ENCODE measurements around the gene TUSC2. TPM values are rescaled to one million over a fixed set of nuclear protein-coding genes. Genes with fewer than 3 reads are reported as not detected.

TUSC2 gene
- total and polyA plus RNA-seq, 2 donors (not counting 1 experiment from before 2014, with no cell fraction given), result 13.4 to 15.3 TPM

DNA sequence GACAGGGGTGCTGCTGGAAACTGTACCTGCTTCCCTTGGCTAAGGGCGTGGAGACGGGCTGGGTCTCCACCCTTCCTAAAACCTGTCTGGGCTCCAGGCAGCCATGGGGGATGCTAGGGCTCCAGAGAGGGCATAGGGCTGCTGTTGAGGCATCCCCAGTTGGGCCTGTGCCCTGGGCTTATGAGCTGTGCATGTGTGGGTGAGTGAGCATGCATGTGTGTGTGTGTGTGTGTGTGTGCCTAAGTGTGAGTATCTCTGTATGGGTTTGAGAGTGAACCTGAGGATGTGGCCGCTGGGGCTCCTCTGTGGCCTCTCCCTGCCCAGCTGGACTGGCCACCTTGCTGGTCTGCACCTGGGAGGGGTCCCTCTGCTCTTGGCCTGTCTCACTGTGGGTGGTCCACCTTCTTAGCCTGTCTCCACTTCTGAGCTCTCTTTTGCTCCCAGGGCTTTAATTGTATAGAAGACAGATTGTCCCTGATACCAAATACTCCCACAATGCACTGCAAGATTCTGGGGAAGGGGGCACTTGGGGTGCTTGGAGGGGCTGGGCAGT lies 43.2 kb upstream of the TUSC2 start:
- no peaks in the 10 kb centered on the region for H3K36me3 ChIP-seq (ENCODE audit: control insufficient read depth, insufficient read depth, low read length)
- no peaks in the 10 kb centered on the region for H4K20me1 ChIP-seq (ENCODE audit: control insufficient read depth, extremely low read depth, insufficient read depth, low read length)
- H3K27me3 ChIP-seq (ENCODE audit: control insufficient read depth, insufficient read depth, low read length), result peaks cover 3% of the 10 kb centered on the region
- no peaks in the 10 kb centered on the region for H3K79me2 ChIP-seq (ENCODE audit: control insufficient read depth, insufficient read depth, low read length)
- no peaks in the 10 kb centered on the region for H3K9me3 ChIP-seq (ENCODE audit: control insufficient read depth, insufficient read depth, low read depth, low read length)
- no peak overlapping the region for H3K9ac ChIP-seq (ENCODE audit: insufficient read depth, low read length)
- TF ChIP-seq EZH2 (IDR thresholded peaks at IDR 0.05; ENCODE audit: low read length, missing control alignments), result no peak
- TF ChIP-seq, protein P1, sequence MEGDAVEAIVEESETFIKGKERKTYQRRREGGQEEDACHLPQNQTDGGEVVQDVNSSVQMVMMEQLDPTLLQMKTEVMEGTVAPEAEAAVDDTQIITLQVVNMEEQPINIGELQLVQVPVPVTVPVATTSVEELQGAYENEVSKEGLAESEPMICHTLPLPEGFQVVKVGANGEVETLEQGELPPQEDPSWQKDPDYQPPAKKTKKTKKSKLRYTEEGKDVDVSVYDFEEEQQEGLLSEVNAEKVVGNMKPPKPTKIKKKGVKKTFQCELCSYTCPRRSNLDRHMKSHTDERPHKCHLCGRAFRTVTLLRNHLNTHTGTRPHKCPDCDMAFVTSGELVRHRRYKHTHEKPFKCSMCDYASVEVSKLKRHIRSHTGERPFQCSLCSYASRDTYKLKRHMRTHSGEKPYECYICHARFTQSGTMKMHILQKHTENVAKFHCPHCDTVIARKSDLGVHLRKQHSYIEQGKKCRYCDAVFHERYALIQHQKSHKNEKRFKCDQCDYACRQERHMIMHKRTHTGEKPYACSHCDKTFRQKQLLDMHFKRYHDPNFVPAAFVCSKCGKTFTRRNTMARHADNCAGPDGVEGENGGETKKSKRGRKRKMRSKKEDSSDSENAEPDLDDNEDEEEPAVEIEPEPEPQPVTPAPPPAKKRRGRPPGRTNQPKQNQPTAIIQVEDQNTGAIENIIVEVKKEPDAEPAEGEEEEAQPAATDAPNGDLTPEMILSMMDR (conservative IDR thresholded peaks at IDR 0.05 in 1 of 2, IDR thresholded peaks at IDR 0.05 in 1 of 2; ENCODE audit: low read depth in 1 of 2, low read length in 2 of 2), result no peak
- H3K4me3 ChIP-seq (replicated peaks in 1 of 4; ENCODE audit: control extremely low read depth in 1 of 4, insufficient read depth in 1 of 4, low read depth in 3 of 4, low read length in 4 of 4), result no peak overlapping the region
- H3K4me2 ChIP-seq (ENCODE audit: extremely low read depth, insufficient read depth, low read length), result no peak overlapping the region
- H3K27ac ChIP-seq (ENCODE audit: insufficient read depth, low read length), result no peak overlapping the region
- peak in 1 of 2 donors; percentile 24 for DNase-seq (ENCODE audit: low read depth in 2 of 2)
- H2AFZ ChIP-seq (ENCODE audit: low read length), result no peak overlapping the region
- no peaks in the 10 kb centered on the region for H3K4me1 ChIP-seq (ENCODE audit: control insufficient read depth, extremely low read depth, insufficient read depth, low read length)

DNA sequence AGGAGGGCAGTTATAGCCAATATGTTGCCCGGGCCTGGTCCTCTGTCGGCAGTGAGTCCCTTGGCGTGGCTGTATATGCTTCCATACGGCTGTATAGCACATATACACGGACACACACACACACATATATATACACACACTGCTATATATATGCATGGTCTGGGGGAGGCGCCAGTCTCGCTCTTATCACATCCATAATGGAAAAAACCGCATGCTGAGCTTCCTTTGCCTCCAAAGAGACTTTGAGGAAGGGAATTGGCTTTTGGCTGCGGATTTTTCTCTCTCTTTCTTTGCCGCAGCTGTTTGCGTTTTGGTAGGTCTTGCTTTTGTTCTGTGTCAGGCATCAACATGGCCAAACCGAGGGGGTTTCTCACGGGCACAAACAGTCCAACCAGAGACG lies 42.6 kb upstream of the TUSC2 start:
- H3K4me3 ChIP-seq (replicated peaks in 1 of 4; ENCODE audit: control extremely low read depth in 1 of 4, insufficient read depth in 1 of 4, low read depth in 3 of 4, low read length in 4 of 4), result no peak overlapping the region
- H2AFZ ChIP-seq (ENCODE audit: low read length), result no peak overlapping the region
- H3K27ac ChIP-seq (ENCODE audit: insufficient read depth, low read length), result no peak overlapping the region
- H3K9ac ChIP-seq (ENCODE audit: insufficient read depth, low read length), result no peak overlapping the region
- peak in 1 of 2 donors; percentile 52 for DNase-seq (ENCODE audit: low read depth in 2 of 2)
- H3K9me3 ChIP-seq (ENCODE audit: control insufficient read depth, insufficient read depth, low read depth, low read length), result no peaks in the 10 kb centered on the region
- H3K4me2 ChIP-seq (ENCODE audit: extremely low read depth, insufficient read depth, low read length), result no peak overlapping the region
- TF ChIP-seq EZH2 (IDR thresholded peaks at IDR 0.05; ENCODE audit: low read length, missing control alignments), result no peak
- TF ChIP-seq, protein P1 (conservative IDR thresholded peaks at IDR 0.05 in 1 of 2, IDR thresholded peaks at IDR 0.05 in 1 of 2; ENCODE audit: low read depth in 1 of 2, low read length in 2 of 2), result peak in 1 of 2 donors; percentile 36
- peaks cover 3% of the 10 kb centered on the region for H3K27me3 ChIP-seq (ENCODE audit: control insufficient read depth, insufficient read depth, low read length)
- H3K79me2 ChIP-seq (ENCODE audit: control insufficient read depth, insufficient read depth, low read length), result no peaks in the 10 kb centered on the region
- H3K36me3 ChIP-seq (ENCODE audit: control insufficient read depth, insufficient read depth, low read length), result no peaks in the 10 kb centered on the region
- no peaks in the 10 kb centered on the region for H3K4me1 ChIP-seq (ENCODE audit: control insufficient read depth, extremely low read depth, insufficient read depth, low read length)
- H4K20me1 ChIP-seq (ENCODE audit: control insufficient read depth, extremely low read depth, insufficient read depth, low read length), result no peaks in the 10 kb centered on the region

DNA sequence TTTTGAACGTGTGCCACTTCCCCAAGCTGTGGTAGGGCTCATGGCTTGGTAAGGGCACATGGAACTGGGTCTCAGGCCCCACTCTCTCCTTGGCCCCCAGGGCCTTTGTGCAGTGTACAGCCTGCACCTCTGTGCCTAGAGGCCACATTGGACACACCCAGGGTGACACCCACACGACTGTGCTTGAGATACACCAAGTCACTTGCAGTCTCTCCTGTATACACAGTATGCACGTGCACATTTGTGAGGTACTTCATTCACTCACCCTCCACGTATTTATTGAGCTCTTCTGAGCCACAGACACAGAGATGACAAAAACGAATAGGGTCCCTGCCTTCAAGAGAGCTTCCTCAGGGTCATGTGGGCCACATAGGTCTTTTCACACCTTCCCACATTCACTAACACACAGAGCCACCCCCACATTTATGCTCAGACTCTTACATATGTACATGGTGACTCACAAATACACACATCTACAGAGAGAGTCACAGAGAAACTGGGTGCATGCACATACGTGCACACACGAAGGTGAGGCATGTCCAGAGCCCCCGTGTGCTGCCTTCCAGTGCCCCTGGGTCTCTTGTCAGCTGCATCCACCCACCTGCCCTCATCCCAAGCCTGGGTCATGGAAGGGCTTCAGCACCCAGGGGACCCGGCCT lies 41.1 kb upstream of the TUSC2 start:
- Histone ChIP-seq H3K9me3 (ENCODE audit: control insufficient read depth, insufficient read depth, low read depth, low read length) (no peaks in the 10 kb centered on the region), H3K27ac (ENCODE audit: insufficient read depth, low read length) (no peak overlapping the region), H2AFZ (ENCODE audit: low read length) (no peak overlapping the region), H4K20me1 (ENCODE audit: control insufficient read depth, extremely low read depth, insufficient read depth, low read length) (no peaks in the 10 kb centered on the region), H3K4me3 (replicated peaks in 1 of 4; ENCODE audit: control extremely low read depth in 1 of 4, insufficient read depth in 1 of 4, low read depth in 3 of 4, low read length in 4 of 4) (no peak overlapping the region), H3K36me3 (ENCODE audit: control insufficient read depth, insufficient read depth, low read length) (no peaks in the 10 kb centered on the region), H3K79me2 (ENCODE audit: control insufficient read depth, insufficient read depth, low read length) (no peaks in the 10 kb centered on the region), H3K4me1 (ENCODE audit: control insufficient read depth, extremely low read depth, insufficient read depth, low read length) (peaks cover 3% of the 10 kb centered on the region), H3K4me2 (ENCODE audit: extremely low read depth, insufficient read depth, low read length) (no peak overlapping the region), H3K27me3 (ENCODE audit: control insufficient read depth, insufficient read depth, low read length) (peaks cover 3% of the 10 kb centered on the region), H3K9ac (ENCODE audit: insufficient read depth, low read length) (no peak overlapping the region)
- TF ChIP-seq EZH2 (IDR thresholded peaks at IDR 0.05; ENCODE audit: low read length, missing control alignments), result no peak
- TF ChIP-seq, protein P1 (conservative IDR thresholded peaks at IDR 0.05 in 1 of 2, IDR thresholded peaks at IDR 0.05 in 1 of 2; ENCODE audit: low read depth in 1 of 2, low read length in 2 of 2), result no peak
- no peak for DNase-seq (ENCODE audit: low read depth in 2 of 2)
